Left kidney (tissue), 8 donors: ENCODE results near the gene MID1. TPM values are rescaled to one million over a fixed set of nuclear protein-coding genes. Genes with fewer than 3 reads are reported as not detected.

ENCODE experiments used
- DNase-seq: peaks from one replicate; pipeline ENCODE4 v3.0.0-alpha.2; 2013
- long read RNA-seq, 8 donors: transcript quantifications; one replicate each; lab custom pipeline, GENCODE V29; 2026
- polyA plus RNA-seq: library from polyadenylated mRNA; unstranded; fragments of 120-200 nt; gene quantifications from one replicate; pipeline ENCODE4 v1.2.1, GENCODE V29; 2013; ENCODE audit not compliant: insufficient read length

The MID1 gene
- 31.6 TPM for polyA plus RNA-seq
- long read RNA-seq, donor 1, full-length matches to known transcripts: 6 of 6 reads
- long read RNA-seq, donor 1, partial matches to known transcripts: 0 of 6 reads
- long read RNA-seq, donor 1, other reads (novel, unspliced or antisense): 0 of 6 reads
- long read RNA-seq, donor 2, full-length matches to known transcripts: 4 of 4 reads
- long read RNA-seq, donor 2, partial matches to known transcripts: 0 of 4 reads
- long read RNA-seq, donor 2, other reads (novel, unspliced or antisense): 0 of 4 reads
- long read RNA-seq, donor 3, partial matches to known transcripts: 0 of 4 reads
- long read RNA-seq, donor 3, other reads (novel, unspliced or antisense): 0 of 4 reads
- long read RNA-seq, donor 4: 0 reads
- long read RNA-seq, donor 5, full-length matches to known transcripts: 3 of 3 reads
- long read RNA-seq, donor 5, partial matches to known transcripts: 0 of 3 reads
- long read RNA-seq, donor 5, other reads (novel, unspliced or antisense): 0 of 3 reads
- long read RNA-seq, donor 6, full-length matches to known transcripts: 3 of 3 reads
- long read RNA-seq, donor 6, partial matches to known transcripts: 0 of 3 reads
- long read RNA-seq, donor 6, other reads (novel, unspliced or antisense): 0 of 3 reads
- long read RNA-seq, donor 7, full-length matches to known transcripts: 5 of 5 reads
- long read RNA-seq, donor 7, partial matches to known transcripts: 0 of 5 reads
- long read RNA-seq, donor 7, other reads (novel, unspliced or antisense): 0 of 5 reads
- long read RNA-seq, donor 8, full-length matches to known transcripts: 3 of 3 reads
- long read RNA-seq, donor 8, partial matches to known transcripts: 0 of 3 reads
- long read RNA-seq, donor 8, other reads (novel, unspliced or antisense): 0 of 3 reads

- DNase-seq: peak; percentile 71
Observed at GRCh38 chrX:10620121-10620699, at the start of gene MID1. Gene MID1 (minus strand): TSS chrX:10620585. CDS start chrX:10567547, 53,038 bp downstream.

- DNase-seq: no peak
Observed at GRCh38 chrX:10667143-10667542, 46.8 kb upstream of the MID1 start.

- DNase-seq: no peak
Observed at GRCh38 chrX:10666102-10666501, 45.7 kb upstream of the MID1 start.

- DNase-seq: no peak
Observed at GRCh38 chrX:10665681-10666080, 45.3 kb upstream of the MID1 start.

- DNase-seq: no peak
Observed at GRCh38 chrX:10660171-10660570, 39.8 kb upstream of the MID1 start.

GRCh38 chrX:10656214-10656613 lies 35.8 kb upstream of the MID1 start:
- DNase-seq: no peak

GRCh38 chrX:10654960-10655359 lies 34.6 kb upstream of the MID1 start:
- DNase-seq: no peak

GRCh38 chrX:10653302-10653701 lies 32.9 kb upstream of the MID1 start:
- no peak for DNase-seq

GRCh38 chrX:10649265-10649664 lies 28.9 kb upstream of the MID1 start:
- DNase-seq: no peak

- no peak for DNase-seq
Observed at GRCh38 chrX:10648614-10649013, 28.2 kb upstream of the MID1 start.

GRCh38 chrX:10636851-10637250 lies 16.5 kb upstream of the MID1 start:
- no peak for DNase-seq

GRCh38 chrX:10636337-10636736 lies 16.0 kb upstream of the MID1 start:
- peak; percentile 44 for DNase-seq

- no peak for DNase-seq
Observed at GRCh38 chrX:10634392-10635161, 14.2 kb upstream of the MID1 start.

GRCh38 chrX:10633722-10634121 lies 13.3 kb upstream of the MID1 start:
- DNase-seq: no peak

- no peak for DNase-seq
Observed at GRCh38 chrX:10631416-10632145, 11.2 kb upstream of the MID1 start.

- DNase-seq: no peak
Observed at GRCh38 chrX:10630320-10630719, 9.9 kb upstream of the MID1 start.

GRCh38 chrX:10629905-10630304 lies 9.5 kb upstream of the MID1 start:
- no peak for DNase-seq

- no peak for DNase-seq
Observed at GRCh38 chrX:10628906-10629305, 8.5 kb upstream of the MID1 start.

GRCh38 chrX:10622197-10622596 lies 1.8 kb upstream of the MID1 start:
- no peak for DNase-seq

GRCh38 chrX:10619425-10620046 lies 849 bp downstream of the MID1 start:
- DNase-seq: no peak

- no peak for DNase-seq
Observed at GRCh38 chrX:10618961-10619360, 1.4 kb downstream of the MID1 start.
